Bronchial epithelial cell (primary cell): Measurements from ENCODE around the gene ARHGEF10L. TPM values are rescaled to one million over a fixed set of nuclear protein-coding genes. Genes with fewer than 3 reads are reported as not detected.

Experiments
- total RNA-seq: library from RNA; depleted of rRNA; stranded (reverse); fragments of >200 nt; gene quantifications from 2 replicates; pipeline ENCODE4 v1.2.1, GENCODE V29; 2014

The ARHGEF10L gene
- total RNA-seq, 1 donor from 2014 or later: 6.3 TPM

Other genes with a start within 250 kb of the ARHGEF10L start
- gene PADI4, start 231.5 kb upstream of the ARHGEF10L start, total RNA-seq: not detected in 2 replicates
- gene PADI6, start 167.5 kb upstream of the ARHGEF10L start, total RNA-seq: not detected in 2 replicates
- 135 and 152 TPM in 2 replicates for gene RCC2, start 100.0 kb upstream of the ARHGEF10L start, total RNA-seq
- not detected in 2 replicates for gene ACTL8, start 215.6 kb downstream of the ARHGEF10L start, total RNA-seq